GM12872 (cell line): ENCODE data around the gene SMG7.

ENCODE experiments used
- TF ChIP-seq, protein P1 (sequence below): IDR thresholded peaks from 3 replicates; pipeline ENCODE4 v1.5.1; 2011; ENCODE audit warnings: low read depth, mild to moderate bottlenecking, low read length, moderate library complexity; ENCODE audit not compliant: insufficient read depth

Gene SMG7

DNA sequence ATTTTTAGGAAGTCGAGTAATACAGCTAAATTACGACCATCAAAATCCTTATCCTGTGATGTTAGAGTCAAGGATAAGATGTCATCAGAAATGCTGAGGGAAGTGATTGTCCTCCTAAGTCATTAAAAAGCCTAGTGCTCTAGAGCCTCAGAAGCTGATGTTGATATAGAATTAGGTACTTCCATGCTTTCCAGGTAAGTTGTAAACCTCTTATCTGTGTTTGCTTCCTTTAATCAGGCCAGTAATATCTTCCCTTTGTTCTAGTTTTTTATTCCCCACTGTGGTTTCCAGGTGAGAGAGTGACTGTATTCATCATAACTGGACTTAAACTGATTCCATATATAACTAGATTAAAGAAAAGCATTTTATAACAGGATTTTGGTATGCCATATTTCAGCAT is 44.4 kb downstream of the SMG7 start:
- TF ChIP-seq, protein P1, sequence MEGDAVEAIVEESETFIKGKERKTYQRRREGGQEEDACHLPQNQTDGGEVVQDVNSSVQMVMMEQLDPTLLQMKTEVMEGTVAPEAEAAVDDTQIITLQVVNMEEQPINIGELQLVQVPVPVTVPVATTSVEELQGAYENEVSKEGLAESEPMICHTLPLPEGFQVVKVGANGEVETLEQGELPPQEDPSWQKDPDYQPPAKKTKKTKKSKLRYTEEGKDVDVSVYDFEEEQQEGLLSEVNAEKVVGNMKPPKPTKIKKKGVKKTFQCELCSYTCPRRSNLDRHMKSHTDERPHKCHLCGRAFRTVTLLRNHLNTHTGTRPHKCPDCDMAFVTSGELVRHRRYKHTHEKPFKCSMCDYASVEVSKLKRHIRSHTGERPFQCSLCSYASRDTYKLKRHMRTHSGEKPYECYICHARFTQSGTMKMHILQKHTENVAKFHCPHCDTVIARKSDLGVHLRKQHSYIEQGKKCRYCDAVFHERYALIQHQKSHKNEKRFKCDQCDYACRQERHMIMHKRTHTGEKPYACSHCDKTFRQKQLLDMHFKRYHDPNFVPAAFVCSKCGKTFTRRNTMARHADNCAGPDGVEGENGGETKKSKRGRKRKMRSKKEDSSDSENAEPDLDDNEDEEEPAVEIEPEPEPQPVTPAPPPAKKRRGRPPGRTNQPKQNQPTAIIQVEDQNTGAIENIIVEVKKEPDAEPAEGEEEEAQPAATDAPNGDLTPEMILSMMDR, result no peak

DNA sequence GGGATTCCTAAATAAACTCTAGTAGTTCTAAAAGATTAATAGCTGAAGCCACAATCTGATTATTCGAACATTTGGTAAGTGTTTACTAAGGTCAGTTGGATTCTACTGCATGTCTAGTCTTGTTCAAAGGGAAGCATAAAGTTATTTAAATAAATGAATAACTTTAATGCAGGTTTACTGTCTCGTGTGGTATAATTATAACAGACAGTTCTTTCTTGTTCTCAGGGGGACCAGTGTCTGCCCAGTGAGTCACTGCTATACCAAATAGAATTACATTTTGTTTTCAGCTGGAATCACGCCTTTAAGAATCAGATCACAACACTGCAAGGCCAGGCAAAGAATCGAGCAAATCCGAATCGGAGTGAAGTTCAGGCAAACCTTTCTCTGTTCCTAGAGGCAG is 45.1 kb downstream of the SMG7 start:
- TF ChIP-seq, protein P1, result no peak

DNA sequence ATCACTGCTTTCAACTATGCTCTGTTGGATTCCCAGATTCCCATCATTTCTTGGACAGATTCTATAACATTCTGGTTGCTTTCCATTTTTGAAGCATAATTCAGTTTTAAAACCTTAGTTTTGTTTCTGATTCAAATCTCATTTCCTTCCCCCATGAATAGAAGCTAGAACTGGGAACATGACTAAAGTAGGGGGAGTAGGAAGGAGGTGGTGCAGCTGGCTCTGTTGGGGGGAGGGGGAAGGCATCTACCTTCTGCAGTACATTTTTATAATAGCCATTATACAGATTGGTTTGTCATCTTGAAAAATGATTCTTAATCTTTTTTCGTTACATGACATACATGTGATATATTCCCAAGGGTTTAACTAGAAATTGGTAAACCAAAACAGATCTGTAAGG is 48.1 kb downstream of the SMG7 start:
- TF ChIP-seq, protein P1, result no peak

DNA sequence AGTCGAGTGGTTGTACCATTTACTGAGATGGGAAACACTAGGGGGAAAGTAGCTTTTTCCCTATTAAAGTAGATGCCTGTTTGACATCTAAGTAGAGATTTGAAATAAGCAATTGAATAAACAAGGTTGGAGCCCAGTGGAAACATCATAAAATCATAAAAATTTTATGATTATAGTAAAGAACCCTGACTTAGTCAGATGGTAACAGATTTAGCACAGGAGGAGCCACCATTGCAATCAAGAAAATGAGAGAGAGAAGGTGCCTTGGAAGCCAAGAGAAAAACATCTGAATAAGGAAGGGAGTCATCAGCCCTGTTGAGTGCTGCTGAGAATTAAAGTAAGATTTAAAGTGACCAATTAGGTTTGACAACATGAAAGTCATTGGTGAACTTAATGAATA is 49.8 kb downstream of the SMG7 start:
- TF ChIP-seq, protein P1, result no peak

DNA sequence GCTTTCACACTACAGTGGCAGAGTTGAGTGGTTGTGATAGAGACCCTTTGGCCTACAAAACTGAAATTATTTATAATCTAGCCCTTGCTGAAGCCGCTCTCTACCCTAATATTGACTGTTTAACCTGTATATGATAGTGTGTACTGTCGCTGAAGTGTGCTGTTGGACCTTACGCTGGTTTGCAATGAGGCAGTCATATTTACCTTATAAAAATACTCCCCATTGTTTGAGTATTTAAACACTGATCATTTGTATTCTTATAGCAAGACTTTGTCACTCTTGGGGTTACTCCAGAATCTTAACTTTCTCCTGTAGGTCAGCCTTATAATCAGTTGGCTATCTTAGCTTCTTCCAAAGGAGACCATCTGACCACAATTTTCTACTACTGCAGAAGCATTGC is 56.3 kb downstream of the SMG7 start:
- TF ChIP-seq, protein P1, result no peak

DNA sequence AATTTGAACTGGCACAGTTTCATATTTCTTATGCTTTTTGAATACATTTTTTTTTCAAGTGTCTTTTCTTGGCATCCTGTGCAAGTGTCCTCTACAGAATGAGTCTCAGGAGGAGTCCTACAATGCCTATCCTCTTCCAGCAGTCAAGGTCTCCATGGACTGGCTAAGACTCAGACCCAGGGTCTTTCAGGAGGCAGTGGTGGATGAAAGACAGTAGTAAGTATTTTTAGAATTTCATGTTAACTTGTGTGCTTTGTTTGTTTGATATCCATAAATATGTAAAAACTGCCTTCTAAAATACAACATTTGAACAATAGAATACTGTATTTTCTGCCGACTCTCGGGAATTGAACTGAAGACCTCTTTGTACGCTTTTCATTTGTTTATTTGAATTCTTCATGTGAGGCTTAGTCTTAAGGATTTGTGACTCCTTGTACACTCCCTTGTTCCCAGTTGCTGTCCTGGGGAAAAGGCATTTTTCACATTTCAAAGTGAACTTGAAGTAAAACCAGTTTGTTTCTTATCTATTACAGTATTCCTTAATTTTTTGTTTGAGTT is 61.4 kb downstream of the SMG7 start:
- TF ChIP-seq, protein P1, result no peak

DNA sequence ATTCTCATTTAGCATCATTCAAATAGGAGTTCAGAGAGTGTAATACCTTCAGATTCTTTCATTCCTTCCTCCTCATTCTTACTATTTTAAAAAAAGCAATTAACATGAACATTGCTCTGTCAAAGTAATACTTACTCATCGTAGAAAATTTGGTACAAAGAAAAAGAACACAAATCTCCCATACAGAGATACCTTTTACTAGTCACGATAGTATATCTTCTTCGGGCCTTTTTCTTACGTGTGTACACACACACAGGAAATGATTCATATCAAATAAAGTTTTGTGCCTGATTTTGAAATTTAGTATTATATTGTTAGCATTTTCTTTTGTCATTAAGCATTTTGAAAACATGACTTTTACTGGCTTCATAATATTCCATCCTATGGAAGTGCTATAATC is 65.1 kb downstream of the SMG7 start:
- TF ChIP-seq, protein P1, result no peak
